ENCODE measurements around the gene ATG5.
"Not testable (repeated sequence)": the region's sequence is repeated elsewhere in the genome, so short reads cannot be mapped to it uniquely, and the experiment has no call there.

DNA sequence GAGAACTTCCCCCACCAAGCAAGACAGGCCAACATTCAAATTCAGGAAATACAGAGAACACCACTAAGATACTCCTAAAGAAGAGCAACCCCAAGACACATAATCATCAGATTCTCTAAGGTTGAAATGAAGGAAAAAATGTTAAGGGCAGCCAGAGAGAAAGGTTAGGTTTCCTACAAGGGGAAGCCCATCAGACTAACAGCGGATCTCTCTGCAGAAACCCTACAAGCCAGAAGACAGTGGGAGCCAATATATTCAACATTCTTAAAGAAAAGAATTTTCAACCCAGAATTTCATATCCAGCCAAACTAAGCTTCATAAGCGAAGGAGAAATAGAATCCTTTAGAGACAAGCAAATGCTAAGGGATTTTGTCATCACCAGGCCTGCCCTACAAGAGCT is 61.1 kb downstream of the ATG5 start:
- TF ChIP-seq REST (IDR thresholded peaks at IDR 0.05; ENCODE audit: unreplicated experiment); CTCF (conservative IDR thresholded peaks at IDR 0.05; ENCODE audit: low read depth in 2 of 2); EZH2 (IDR thresholded peaks at IDR 0.05; ENCODE audit: low read depth, unreplicated experiment); JUNB (IDR thresholded peaks at IDR 0.05; ENCODE audit: unreplicated experiment); POLR2AphosphoS5 (IDR thresholded peaks at IDR 0.05; ENCODE audit: low read depth); CREB1 (CRISPR knock-in tag; IDR thresholded peaks at IDR 0.05; ENCODE audit: low read depth); EZH2phosphoT487 (IDR thresholded peaks at IDR 0.05; ENCODE audit: unreplicated experiment): not testable (repeated sequence)
